DMS79 treated with DMSO at 0.1 percent for 48 hours (cell line): ENCODE data around the gene TMPRSS13.

ENCODE experiments used
- DNase-seq: peaks from one replicate; lab custom pipeline; 2025; lab: John Stamatoyannopoulos, UW

Gene TMPRSS13

GRCh38 chr11:117852309-117852708 lies 76.9 kb downstream of the TMPRSS13 start:
- DNase-seq: no peak

DNA sequence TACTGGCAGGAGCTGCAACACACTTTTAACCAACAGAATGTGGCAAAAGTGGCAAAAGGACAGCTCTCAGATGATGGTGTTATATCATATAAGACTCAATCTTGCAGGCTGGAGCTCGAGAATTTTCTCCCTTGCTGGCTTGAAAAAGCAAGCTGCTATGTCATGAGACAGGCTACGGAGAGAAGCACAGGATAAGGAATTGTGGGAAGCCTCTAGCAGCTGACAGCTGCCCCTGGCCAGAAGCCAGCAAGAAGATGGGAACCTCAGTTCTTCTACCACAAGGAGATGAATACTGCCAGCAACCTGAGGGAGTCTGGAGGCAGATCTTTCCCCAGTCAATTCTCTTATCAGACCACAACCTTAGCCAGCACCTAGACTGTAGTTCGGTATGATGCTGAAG lies 77.3 kb downstream of the TMPRSS13 start:
- DNase-seq: no peak

GRCh38 chr11:117851106-117851505 lies 78.1 kb downstream of the TMPRSS13 start:
- no peak for DNase-seq
